A673 (cell line): Measurements from ENCODE around the gene B4GALT4.

Experiments used
- EZH2 ChIP-seq: fragments of 200-600 bp; sonication (generic); IDR thresholded peaks from 2 replicates; pipeline ENCODE4 v1.6.1; 2017; ENCODE audit warnings: borderline replicate concordance, low read depth, mild to moderate bottlenecking, mixed read lengths, antibody characterized with exemption, low read length; ENCODE audit not compliant: poor library complexity, severe bottlenecking
- TF ChIP-seq, protein P1 (sequence below): fragments of 300-800, 200-600 bp; sonication (generic); conservative IDR thresholded peaks from 2 replicates; pipeline ENCODE4 v1.5.1; 2017; ENCODE audit warnings: low read depth, mild to moderate bottlenecking, antibody characterized with exemption, low read length, moderate library complexity, mixed read lengths

DNA sequence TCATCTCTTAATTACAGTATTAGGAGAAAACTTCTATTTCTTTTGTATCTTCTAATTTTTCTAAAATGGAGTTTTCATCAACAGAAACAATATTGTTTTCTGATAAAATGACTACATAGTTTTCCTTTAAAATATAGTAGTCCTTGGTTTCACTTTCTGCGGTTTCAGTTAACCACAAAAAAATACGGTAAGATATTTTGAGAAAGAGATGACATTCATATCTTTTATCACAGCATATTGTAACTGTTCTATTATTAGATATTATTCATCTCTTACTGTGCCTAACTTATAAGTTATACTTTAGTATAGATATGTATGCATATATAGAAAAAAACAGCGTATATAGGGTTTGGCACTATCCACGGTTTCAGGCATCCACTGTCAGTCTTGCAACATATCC, 2.3 kb downstream of the B4GALT4 start:
- TF ChIP-seq, protein P1, sequence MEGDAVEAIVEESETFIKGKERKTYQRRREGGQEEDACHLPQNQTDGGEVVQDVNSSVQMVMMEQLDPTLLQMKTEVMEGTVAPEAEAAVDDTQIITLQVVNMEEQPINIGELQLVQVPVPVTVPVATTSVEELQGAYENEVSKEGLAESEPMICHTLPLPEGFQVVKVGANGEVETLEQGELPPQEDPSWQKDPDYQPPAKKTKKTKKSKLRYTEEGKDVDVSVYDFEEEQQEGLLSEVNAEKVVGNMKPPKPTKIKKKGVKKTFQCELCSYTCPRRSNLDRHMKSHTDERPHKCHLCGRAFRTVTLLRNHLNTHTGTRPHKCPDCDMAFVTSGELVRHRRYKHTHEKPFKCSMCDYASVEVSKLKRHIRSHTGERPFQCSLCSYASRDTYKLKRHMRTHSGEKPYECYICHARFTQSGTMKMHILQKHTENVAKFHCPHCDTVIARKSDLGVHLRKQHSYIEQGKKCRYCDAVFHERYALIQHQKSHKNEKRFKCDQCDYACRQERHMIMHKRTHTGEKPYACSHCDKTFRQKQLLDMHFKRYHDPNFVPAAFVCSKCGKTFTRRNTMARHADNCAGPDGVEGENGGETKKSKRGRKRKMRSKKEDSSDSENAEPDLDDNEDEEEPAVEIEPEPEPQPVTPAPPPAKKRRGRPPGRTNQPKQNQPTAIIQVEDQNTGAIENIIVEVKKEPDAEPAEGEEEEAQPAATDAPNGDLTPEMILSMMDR: no peak
- no peak for TF ChIP-seq EZH2
